Measurements from ENCODE around the gene ALG9.

The ALG9 gene

DNA sequence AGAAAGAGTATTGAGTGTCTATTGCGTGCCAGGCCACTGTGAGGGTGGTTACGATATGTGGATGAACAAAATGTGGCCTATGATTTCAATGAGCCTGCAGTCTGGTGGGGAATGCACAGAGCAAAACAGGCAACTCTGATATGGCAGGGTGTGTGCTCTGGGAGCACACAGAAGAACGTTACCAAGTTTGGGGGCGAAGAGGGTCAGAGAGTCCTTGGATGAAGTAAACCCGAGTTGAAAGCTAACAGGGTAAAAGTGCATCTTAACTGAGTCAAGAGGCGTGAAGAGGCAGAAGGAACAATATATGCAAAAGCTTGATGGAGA lies 8.2 kb upstream of the ALG9 start:
- no peak for DNase-seq (ENCODE audit: low read depth)

DNA sequence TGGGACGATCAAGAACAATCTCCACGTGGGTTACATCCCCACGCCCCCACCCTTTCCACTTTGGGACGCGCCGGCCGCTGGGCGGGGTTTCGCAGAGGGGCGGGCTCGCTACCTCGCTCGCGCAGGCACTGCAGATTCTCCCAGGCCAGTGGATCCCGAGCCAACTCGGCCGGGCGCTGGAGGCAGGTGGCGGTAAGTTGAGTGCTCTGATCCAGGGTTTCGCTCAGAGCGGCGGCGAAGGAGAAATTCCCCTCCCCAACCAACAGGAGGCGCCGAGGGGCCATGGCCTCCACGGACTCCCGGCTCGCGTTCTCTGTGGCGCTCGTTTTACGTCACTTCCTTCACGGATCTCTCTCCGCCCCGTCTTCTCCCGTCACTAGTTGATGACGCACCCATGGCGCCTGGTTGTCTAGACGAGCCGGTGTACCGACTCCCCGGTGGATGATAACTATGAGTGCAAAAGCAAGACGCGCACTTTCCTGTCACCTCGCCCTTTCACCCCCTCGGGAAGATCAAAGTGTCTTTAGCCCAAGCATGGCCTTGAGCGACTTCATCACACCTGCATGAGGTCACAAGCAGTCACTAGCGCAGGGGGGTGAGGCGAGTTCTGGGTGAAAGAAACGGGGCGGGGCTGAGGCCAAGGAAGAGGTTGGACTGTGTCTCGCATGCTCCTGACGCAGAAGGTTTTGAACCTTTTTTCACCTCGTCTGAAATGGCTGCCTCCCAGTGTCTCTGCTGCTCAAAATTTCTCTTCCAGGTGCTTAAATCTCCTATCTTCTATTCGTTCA lies 7.7 kb upstream of the ALG9 start, which contains the start of the genes CFAP68 and FDXACB1:
CFAP68 (plus strand) TSS at position 693 of the 788 bp plus-strand sequence; CDS start at position 713, 20 bp downstream.
FDXACB1 (minus strand) TSS at position 317 of the 788 bp plus-strand sequence; CDS start at position 284, 33 bp downstream.
- DNase-seq (ENCODE audit: low read depth), result peak; percentile 93

DNA sequence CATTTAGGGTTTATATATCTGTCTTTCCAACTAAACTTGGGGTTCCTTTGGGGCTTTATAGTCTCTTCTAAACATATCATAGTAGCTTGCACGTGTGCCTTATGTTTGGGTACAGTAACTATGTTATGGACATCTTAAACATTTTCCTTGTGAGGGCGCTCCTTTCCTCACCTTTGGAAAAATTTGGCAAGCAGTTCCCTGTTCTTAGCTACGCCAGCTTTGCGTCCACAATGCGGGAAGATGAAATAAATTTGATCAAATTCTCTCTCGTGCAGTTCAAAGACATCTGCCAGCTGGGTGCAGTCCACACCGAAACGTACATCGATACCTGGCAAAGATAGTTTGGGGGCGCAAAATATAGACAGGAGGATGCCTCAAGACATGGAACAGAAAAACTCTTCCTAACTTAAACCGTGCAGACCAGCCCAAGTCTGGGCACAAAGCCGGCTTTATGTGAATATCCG lies 7.0 kb upstream of the ALG9 start:
- no peak for DNase-seq (ENCODE audit: low read depth)

DNA sequence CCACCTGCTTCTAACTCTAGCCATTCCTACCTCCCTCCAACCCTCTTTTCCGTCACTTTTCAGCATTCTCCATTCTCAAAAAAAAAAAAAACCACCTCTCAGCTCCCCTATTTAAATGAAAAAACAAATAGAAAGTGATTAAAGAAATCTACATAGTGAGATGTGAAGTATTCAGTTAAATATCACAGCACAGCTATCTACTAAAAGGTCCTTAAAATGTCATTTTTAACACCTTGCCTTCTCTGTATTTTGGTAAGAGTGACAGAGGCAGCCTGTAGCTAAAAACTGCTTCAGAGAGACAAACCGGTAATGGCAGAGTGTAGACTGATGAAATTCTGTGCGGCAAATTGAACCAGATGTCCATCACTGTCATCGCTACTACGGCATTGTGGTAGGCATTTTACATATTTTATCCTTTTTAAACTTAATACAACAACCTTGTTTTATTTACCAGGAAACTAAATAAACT lies 346 bp upstream of the ALG9 start:
- no peak for DNase-seq (ENCODE audit: low read depth)

DNA sequence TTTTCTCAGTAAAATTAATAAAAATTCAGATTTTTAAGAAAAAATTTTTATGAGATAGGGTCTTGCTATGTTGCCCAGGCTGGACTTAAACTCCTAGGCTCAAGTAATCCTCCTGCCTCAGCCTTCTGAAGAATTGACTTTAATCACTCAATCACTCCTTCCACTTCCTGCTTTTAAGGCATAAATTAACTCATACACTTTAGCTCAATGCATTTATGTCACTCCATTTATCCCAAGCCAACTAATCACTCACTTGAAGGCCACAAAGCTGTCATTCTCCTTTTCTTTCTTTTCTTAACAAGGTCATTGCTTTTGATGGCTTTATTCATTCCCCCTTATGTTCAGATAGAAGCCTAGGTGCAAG lies 877 bp downstream of the ALG9 start:
- DNase-seq (ENCODE audit: low read depth), result no peak

DNA sequence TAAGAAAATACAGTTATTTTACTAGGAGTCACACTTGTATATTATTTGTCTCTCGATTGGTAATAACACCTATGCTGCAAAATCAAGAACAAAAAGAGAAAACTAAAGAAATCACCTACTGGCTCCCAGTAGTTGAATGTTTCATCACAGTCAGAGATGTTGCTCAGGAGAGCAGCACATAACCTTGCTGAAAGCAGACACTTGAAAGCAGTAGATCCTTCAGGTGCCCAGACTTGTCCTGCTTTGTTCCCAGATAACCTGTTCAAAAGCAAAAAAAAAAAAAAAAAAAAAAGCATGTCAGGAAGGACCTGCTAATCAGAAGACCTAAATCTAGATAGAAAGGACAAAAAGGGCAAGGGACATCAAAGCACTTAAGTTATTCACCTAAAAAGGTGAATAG lies 1.3 kb downstream of the ALG9 start:
- DNase-seq (ENCODE audit: low read depth), result no peak

DNA sequence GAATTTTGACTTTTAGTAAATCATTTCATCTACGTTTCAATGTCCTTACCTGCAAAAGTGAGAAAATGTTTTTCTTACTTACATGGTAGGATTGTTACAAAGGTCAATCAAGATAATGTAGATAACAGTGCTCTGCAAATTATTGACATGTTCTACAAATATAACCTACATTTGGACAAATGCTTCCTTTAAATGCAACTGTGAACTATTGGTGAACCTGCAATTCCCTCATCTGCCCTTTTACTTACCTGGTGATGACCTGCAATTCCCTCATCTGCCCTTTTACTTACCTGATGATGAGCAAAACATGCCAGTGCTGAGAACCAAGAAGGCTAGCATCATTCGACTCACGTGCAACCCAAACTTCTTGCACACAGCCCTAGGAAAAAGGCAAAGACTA lies 11.1 kb downstream of the ALG9 start:
- no peak for DNase-seq (ENCODE audit: low read depth)

DNA sequence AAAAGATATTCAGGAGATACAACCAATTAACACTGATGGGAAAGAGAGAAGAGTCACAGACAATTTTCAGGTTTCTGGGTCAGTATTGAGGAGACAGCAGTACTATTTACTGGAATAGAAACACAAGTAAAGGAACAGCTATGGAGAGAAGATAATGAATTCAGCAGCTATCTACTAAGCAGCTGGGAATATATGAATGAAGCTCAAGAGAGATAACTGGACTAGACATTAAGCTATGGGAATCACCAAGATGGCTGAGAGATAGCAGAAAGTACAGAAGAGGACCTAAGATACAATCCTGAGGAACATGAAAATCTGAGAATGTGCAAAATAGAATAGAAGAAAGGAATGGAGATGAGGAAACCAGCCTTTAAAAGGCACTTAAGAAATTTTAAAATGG lies 15.9 kb downstream of the ALG9 start:
- DNase-seq (ENCODE audit: low read depth), result no peak

DNA sequence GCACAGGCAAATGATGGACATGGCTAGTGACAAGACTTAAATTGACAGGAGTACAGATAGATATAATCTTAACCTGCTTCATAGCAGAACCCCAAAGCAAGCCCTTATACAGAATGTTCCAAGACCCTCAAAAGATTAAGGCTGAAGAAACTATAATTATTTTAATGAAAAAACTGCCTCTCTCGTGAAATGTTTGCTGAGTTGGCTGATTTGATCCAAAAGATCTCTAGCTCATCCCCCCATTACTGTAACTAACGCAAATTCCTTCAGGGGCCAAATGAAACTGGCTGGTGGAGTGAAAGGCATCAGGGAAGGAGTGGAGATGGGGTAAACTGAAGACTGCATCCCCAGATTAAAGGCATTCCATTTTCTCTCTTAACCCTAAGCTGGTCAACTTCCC lies 19.3 kb downstream of the ALG9 start:
- no peak for DNase-seq (ENCODE audit: low read depth)

DNA sequence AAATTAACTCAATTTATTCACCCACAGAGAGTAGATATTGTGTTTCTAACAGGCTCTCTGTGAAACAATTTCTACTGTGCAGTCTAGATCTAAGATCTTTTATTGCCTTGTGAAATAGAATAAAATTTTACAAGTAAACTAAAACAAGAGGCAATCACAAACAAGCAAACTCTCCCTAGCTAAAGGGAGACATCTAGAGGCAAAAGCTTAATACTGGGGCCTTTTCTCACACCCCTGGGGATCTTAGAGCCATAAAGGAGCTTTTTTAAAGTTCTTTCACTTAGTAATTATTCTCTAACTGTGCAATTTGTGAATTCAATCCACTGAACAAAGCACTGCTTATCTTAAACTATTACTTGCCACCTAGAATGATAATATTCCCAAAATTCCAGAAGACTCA lies 19.7 kb downstream of the ALG9 start:
- no peak for DNase-seq (ENCODE audit: low read depth)

DNA sequence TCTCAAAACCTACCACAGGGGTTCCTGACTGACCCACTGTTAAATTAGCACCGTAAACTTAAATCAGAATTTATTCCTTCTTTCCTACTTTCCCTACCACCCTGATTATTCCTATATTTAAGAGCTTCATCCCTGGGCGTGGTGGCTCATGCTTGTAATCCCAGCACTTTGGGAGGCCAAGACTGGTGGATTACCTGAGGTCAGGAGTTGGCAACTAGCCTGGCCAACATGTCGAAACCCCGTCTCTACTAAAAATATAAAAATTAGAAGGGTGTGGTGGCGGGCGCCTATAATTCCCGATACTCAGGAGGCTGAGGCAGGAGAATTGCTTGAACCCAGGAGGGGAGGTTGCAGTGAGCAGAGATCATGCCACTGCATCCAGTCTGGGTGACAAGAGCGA lies 20.3 kb downstream of the ALG9 start:
- no peak for DNase-seq (ENCODE audit: low read depth)

DNA sequence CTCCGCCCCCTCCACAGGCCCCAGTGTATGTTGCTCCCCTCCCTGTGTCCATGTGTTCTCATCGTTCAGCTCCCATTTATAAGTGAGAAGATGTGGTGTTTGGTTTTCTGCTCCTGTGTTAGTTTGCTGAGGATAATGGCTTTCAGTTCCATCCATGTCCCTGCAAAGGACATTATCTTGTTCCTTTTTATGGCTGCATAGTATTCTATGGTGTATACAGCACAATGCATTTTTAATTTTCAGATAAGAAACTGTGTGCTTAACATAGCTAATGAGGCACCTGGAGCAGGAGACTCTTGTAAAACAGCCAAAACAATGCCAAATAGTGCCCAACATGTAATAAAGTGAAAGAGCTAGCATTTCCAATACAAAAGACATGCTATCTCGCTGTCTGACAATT lies 21.8 kb downstream of the ALG9 start:
- no peak for DNase-seq (ENCODE audit: low read depth)

DNA sequence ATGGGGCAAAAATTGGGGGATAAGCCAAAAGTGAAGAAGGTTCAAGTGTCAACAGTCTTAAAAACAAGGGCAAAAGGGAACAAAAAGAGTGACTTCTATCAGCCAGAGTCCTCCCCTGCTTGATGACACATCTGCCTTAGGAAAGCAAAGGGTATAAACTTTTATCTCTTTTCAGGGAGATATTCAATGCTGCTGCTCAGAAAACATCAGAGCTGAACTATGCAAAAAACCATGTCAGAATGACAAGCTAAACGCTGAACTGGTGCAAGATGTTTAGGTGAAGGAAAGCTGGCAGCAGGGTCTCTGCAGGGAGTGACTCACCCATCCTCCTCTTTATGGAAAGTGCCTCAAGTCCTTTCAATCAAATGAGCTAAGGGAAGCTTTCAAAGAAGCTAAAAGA lies 24.7 kb downstream of the ALG9 start:
- no peak for DNase-seq (ENCODE audit: low read depth)

DNA sequence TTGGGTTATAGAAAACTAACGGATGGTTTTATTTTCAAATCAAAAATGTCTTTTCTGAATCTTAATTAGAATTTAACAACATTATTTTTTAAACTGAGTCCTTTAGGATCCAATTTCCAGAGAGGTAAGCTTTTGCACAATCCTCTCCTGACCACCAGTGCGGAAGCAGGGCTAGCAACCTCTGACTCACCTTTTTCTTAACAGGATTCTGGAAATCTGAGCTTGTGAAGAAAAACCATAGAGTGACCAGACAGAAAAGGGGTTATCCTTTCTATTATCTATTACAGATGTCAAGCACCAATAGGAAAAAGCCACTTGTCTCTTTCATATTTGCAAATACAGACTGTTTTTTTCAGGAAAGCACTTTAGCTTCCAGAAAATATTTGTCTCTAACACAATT lies 25.3 kb downstream of the ALG9 start:
- DNase-seq (ENCODE audit: low read depth), result no peak

DNA sequence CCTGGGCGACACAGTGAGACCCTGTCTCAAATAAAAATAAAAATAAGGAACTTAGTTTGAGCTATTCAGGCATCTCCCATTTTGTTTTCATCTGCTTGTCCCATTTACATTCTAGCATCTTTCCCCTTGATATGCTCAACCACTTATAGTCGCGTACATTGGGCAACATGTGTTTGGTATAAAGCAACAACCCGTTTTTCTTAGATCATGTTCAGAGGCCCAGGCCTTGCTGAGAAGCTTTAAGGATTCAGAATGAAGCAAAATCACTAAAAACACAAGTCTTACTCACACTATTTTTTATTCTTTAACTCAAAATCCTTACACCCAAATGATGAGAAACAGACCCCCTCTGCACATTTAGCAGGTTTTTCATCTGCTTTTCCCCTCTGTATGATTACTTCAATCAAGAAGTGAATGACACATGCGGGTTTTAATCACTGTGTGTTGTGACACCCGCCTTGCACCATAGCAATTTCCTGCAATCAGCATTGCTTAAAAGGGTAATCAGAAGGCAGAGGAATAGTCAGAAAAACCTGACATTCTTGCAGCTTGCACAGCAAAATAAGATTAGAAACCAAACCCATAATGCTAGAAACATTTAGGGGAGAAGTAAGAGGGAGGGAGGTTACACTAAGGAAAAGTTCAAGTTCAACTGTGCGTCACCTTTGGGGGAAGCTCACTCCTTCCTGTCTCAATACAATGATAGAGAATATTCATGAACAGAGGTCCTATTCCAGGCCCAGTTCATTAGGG lies 25.9 kb downstream of the ALG9 start:
- no peak for DNase-seq (ENCODE audit: low read depth)

DNA sequence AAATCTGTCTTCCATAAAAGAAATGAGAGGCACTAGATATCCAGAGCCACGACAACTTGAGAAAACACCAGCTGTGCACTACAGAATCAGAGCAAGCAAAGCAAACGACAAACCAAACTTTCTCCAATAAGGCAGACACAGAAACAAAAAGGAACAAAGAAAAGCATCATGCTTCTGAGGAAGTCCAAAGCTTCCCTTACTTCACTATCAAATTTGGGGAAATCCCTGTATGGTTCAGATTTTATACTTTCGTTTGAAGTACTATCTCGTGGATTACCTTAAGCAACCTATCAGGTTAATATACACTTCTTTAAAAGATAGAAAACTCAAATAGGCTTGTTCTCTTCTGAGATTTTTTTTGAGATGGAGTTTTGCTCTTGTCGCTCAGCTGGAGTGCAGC lies 27.7 kb downstream of the ALG9 start:
- no peak for DNase-seq (ENCODE audit: low read depth)

DNA sequence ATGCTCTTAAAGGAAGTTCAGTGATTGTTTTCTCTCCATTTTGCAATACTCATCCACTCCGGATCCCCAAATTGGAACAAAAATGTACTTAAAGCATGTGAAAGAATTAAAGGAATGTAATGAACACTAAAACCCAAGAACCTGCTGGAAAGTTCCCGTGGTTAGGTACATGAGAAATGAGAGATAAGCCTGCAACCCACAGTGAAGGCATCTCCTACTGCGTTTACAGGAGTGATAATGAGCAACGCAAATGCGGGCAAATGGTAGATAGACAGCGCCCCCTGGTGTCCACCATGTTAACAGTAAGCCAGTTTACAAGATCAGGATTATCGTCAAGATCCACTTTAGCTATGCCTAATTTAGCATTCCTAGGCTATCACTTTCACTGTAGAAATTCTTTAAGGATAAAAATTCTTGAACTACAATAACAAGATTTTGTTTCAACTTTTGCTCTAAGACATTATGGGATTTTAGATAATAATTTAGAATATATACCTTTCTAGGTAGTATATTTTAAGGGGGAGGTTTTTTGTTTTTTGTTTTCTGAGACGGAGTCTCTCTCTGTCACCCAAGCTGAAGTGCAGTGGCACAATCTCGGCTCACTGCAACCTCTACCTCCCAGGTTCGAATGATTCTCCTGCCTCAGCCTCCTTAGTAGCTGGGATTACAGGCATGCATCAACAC lies 29.9 kb downstream of the ALG9 start:
- DNase-seq (ENCODE audit: low read depth), result peak; percentile 66

DNA sequence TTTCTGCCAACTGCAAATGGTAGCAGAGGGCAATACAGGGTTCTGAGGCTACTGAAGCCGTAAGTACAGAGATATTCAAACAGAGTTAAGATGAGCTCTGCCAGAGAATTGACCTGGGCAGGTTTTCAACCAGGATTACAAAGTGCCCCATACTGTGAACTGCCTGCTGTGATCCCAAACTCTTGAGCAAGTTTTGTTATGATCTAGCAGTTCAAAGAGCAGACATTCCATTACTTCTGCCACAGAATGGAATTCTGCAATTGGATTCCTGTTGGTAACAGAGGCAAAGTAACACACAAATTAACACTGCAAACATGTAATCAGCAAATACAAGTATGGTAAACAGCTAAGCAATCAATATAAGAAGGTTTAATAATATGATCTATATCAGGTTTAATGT lies 31.2 kb downstream of the ALG9 start:
- no peak for DNase-seq (ENCODE audit: low read depth)

DNA sequence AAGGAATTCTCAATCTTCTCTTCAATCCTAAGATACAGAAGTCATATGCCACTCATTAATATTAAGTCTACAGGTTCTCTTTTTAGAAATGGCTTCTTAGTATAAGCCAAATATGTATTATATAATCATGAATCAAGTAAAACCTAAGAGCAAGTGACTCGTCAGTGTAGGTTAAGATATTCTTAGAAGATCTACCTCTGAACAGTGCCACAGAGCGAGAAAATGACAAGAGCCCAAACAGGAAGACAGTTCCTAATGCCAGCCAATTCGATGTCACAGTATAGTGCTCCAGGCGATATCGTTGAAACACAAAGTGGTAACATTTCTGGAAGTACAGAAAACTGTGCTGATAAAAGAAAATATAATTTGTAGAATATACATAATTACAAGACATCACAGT lies 33.3 kb downstream of the ALG9 start:
- DNase-seq (ENCODE audit: low read depth), result no peak

DNA sequence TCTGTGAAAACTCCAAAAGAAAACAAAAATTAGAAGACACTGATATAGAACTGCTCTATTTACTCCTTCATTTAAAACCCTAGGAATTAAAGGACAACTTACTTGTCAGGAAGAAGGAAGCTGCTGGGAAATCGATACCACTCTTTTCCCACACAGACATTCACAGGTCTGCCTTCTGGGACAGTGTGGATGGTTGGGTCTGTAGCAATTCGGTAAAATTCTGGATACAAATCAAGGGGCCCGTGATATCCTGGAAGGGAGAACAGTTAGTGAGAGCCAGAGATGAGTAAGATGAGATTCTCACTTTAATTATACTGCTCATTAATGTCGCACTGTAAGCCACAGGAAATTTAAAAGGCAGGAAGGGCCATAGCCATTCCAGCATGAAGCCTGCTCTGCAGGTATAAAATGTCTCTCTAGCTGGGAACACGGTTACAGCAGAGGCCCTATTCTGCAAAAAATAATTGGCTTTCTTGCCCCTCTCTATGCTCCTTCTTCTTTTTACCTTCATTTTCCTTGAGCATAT lies 34.0 kb downstream of the ALG9 start:
- DNase-seq (ENCODE audit: low read depth), result no peak

DNA sequence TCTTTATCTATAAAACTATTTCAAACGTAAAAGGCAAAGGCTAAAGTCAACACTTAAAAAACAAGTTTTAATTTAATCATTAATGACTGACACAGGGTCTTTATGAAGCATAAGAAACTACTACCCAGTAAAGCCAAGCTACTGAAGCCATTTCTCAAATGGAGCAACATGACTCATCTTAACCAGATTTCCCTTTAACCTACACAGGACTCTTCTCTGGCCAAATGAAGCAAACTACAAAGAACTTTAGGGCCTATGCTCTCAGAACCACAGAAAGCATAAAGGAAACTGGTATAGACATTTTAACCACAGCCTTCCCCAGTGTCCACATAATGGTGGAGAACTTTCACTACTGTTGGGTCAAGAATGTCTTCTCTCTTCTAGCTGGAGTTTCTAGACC lies 34.7 kb downstream of the ALG9 start:
- no peak for DNase-seq (ENCODE audit: low read depth)

DNA sequence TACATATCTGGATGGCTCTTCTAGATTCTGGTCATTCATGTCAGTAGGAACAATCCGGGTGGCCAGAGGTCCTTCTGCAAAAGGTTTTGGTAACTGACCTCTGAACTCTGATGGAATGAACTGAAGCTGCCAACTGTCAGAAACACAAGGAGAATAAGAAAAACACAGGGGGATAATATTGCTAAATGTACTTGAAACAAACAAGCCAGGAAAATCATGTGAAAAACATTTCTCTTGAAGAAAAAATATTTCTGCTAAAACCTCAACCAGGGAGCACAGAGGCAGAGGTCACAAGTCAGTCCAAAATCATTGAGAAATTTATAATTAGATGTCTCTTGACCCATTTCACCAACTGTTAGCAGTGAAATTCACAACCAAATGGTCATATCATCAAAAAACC lies 35.2 kb downstream of the ALG9 start:
- DNase-seq (ENCODE audit: low read depth), result no peak

DNA sequence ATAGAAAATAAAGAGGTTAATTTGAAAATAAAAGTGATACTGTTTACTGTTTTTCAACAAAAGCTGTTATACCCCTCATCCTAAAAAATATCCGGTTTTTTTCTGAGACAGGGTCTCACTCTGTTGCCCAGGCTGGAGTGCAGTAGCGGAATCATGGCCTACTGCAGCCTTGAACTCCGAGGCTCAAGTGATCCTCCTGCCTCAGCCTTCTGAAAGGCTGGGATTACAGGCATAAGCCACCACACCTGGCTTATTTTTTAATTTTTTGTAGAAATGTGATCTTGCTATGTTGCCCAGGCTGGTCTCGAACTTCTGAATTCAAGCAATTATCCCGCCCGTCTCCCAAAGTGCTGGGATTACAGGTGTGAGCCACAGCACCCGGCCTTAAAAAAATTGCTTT lies 35.7 kb downstream of the ALG9 start:
- DNase-seq (ENCODE audit: low read depth), result no peak
